Thyroid gland (tissue), 4 donors: Measurements from ENCODE around the gene FBXO4.

ENCODE experiments used
- POLR2A ChIP-seq, 2 donors: fragments of 450-650 bp; IDR thresholded peaks; one replicate each; pipeline ENCODE4 v1.6.1; 2017; ENCODE audit warnings: antibody characterized with exemption in 2 of 2, mild to moderate bottlenecking in 2 of 2, moderate library complexity in 1 of 2
- TF ChIP-seq, protein P1 (sequence below), 6 experiments: fragments of 200-600 bp in 3 of 6; fragments of 450-650 bp in 3 of 6; sonication (generic) in 3 of 6; IDR thresholded peaks; one replicate each; pipeline ENCODE4 v1.5.1; 2016 to 2019; ENCODE audit warnings: antibody characterized with exemption in 6 of 6, mild to moderate bottlenecking in 2 of 6, inconsistent platforms in 1 of 6, moderate library complexity in 1 of 6

DNA sequence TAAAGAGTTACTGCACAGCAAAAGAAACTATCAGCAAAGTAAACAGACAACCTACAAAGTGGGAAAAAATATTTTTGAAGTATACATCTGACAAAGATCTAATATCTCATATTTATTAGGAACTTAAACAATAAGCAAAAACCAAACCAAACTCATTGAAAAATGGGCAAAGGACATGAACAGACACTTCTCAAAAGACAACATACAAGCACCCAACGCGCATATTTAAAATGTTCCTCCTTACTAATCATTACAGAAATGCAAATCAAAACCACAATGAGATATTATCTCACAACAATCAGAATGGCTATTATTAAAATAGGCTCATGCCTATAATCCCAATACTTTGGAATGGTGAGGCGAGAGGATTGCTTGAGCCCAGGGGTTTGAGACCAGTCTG lies 48.0 kb downstream of the FBXO4 start:
- TF ChIP-seq, protein P1, sequence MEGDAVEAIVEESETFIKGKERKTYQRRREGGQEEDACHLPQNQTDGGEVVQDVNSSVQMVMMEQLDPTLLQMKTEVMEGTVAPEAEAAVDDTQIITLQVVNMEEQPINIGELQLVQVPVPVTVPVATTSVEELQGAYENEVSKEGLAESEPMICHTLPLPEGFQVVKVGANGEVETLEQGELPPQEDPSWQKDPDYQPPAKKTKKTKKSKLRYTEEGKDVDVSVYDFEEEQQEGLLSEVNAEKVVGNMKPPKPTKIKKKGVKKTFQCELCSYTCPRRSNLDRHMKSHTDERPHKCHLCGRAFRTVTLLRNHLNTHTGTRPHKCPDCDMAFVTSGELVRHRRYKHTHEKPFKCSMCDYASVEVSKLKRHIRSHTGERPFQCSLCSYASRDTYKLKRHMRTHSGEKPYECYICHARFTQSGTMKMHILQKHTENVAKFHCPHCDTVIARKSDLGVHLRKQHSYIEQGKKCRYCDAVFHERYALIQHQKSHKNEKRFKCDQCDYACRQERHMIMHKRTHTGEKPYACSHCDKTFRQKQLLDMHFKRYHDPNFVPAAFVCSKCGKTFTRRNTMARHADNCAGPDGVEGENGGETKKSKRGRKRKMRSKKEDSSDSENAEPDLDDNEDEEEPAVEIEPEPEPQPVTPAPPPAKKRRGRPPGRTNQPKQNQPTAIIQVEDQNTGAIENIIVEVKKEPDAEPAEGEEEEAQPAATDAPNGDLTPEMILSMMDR (IDR thresholded peaks at IDR 0.05): no peak
- no peak for TF ChIP-seq POLR2A (IDR thresholded peaks at IDR 0.05)
